Transverse colon (tissue), 4 donors: ENCODE data around the gene ZNF76.

Source experiments
- EP300 ChIP-seq: sonication (generic); formaldehyde crosslinking; IDR thresholded peaks from one replicate; pipeline ENCODE4 v1.6.1; 2017; ENCODE audit warnings: antibody characterized with exemption, low read depth
- POLR2A ChIP-seq: fragments of 450-650 bp; IDR thresholded peaks from one replicate; pipeline ENCODE4 v1.6.1; 2016; ENCODE audit warnings: antibody characterized with exemption, mild to moderate bottlenecking, moderate library complexity
- POLR2AphosphoS5 ChIP-seq, 3 donors: sonication (generic); formaldehyde crosslinking; IDR thresholded peaks; one replicate each; pipeline ENCODE4 v1.6.1; 2016; ENCODE audit warnings: antibody characterized with exemption in 3 of 3
- TF ChIP-seq, protein P1 (sequence below), 5 experiments: fragments of 200-600 bp in 3 of 5; fragments of 450-650 bp in 2 of 5; sonication (generic) in 3 of 5; IDR thresholded peaks; 1 replicate in 2 of 5; 2 replicates in 3 of 5; pipeline ENCODE4 v1.5.1; 2016 to 2017; ENCODE audit warnings: antibody characterized with exemption in 5 of 5, inconsistent platforms in 3 of 5, mild to moderate bottlenecking in 2 of 5, moderate library complexity in 1 of 5

DNA sequence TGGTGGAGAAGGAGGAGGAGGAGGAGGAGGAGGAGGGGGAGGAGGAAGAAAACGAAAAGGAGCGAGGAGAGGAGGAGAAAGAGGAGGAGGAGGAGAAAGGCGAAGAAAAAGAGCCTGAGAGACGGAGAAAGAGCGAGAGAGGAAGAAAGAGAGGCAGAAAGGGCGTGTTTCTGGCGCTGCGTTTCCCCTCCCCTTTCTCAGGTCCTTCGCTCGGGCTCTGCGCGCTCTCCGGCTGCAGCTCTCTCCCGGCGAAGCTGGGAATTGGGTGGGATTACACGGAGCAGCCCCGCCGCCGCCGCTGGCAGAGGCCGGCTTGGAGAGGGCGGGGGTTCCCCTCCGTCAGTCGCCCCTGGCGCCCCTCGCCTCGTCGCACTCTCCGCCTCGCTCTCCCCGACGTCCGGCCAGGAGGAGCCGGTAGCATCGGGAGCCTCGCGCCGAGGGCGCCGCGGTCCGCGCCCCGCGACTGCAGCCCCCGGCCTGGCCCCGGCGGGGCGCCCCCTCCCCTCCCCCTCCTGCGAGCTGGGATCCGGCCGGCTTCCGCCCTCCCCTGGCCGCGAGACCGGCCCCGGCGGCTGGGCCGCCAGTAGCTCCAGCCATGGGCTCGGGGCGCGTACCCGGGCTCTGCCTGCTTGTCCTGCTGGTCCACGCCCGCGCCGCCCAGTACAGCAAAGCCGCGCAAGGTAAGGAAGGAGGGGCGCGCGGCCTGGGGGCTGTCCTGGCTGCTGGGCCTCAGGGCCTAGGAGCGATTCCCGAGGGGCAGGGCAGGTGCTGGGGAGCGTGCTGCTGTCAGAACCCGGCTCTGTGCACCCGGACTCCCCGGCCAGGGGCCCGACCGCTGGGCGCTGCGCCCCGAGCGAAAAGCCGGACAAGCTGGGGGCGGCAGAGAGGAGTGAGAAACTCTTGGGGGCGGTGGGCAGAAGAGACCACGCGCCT lies 45.4 kb upstream of the ZNF76 start, which contains the start of gene SCUBE3:
- TF ChIP-seq, protein P1, sequence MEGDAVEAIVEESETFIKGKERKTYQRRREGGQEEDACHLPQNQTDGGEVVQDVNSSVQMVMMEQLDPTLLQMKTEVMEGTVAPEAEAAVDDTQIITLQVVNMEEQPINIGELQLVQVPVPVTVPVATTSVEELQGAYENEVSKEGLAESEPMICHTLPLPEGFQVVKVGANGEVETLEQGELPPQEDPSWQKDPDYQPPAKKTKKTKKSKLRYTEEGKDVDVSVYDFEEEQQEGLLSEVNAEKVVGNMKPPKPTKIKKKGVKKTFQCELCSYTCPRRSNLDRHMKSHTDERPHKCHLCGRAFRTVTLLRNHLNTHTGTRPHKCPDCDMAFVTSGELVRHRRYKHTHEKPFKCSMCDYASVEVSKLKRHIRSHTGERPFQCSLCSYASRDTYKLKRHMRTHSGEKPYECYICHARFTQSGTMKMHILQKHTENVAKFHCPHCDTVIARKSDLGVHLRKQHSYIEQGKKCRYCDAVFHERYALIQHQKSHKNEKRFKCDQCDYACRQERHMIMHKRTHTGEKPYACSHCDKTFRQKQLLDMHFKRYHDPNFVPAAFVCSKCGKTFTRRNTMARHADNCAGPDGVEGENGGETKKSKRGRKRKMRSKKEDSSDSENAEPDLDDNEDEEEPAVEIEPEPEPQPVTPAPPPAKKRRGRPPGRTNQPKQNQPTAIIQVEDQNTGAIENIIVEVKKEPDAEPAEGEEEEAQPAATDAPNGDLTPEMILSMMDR (IDR thresholded peaks at IDR 0.05) = no peak
- TF ChIP-seq POLR2AphosphoS5 (IDR thresholded peaks at IDR 0.05) (no peak), POLR2A (no peak), EP300 (no peak)
